CD4-positive, alpha-beta T cell (primary cell): Measurements from ENCODE around the gene IGDCC3. TPM values are rescaled to one million over a fixed set of nuclear protein-coding genes. Genes with fewer than 3 reads are reported as not detected.

Experiments used
- ATAC-seq: fragments of 200-7000 bp; cut with Tn5 transposase; one replicate; pipeline ENCODE4 v1.10.0; 2022; ENCODE audit warnings: mild to moderate bottlenecking; ENCODE audit not compliant: poor library complexity
- CTCF ChIA-PET: fragments of 350-600 bp; sonication (Branson Sonifier 250); formaldehyde crosslinking; loops from one replicate; lab custom pipeline; 2021; ENCODE audit warnings: antibody characterized with exemption, inconsistent platforms; lab: Charles Lee
- POLR2A ChIA-PET: fragments of 350-600 bp; sonication (Branson Sonifier 250); formaldehyde crosslinking; loops from one replicate; lab custom pipeline; 2021; ENCODE audit warnings: antibody characterized with exemption, inconsistent platforms; lab: Charles Lee
- DNase-seq, 14 experiments: peaks; one replicate each; pipeline ENCODE4 v3.0.0-alpha.2; 2013 to 2020; ENCODE audit warnings: mixed read lengths in 2 of 14
- H3K27ac ChIP-seq, 2 donors: one replicate each; pipeline versions ENCODE4 v1.5.1 to v1.7.0; 2013; ENCODE audit warnings: low read length in 2 of 2, low read depth in 1 of 2, mild to moderate bottlenecking in 1 of 2
- H3K27me3 ChIP-seq, 2 experiments: 1 replicate in 1 of 2; 2 replicates in 1 of 2; pipeline versions ENCODE4 v1.6.1 to v1.7.0; 2013; ENCODE audit warnings: low read length in 2 of 2, control low read depth in 1 of 2, mild to moderate bottlenecking in 1 of 2, moderate library complexity in 1 of 2; ENCODE audit not compliant: insufficient read depth in 2 of 2, control insufficient read depth in 1 of 2
- H3K36me3 ChIP-seq: one replicate; pipeline ENCODE4 v1.6.1; 2013; ENCODE audit warnings: low read length, control low read depth; ENCODE audit not compliant: insufficient read depth
- H3K4me1 ChIP-seq: one replicate; pipeline ENCODE4 v1.6.1; 2013; ENCODE audit warnings: low read length, control low read depth; ENCODE audit not compliant: insufficient read depth
- H3K4me3 ChIP-seq: one replicate; pipeline ENCODE4 v1.5.1; 2013; ENCODE audit warnings: mild to moderate bottlenecking, low read length, moderate library complexity
- H3K9me3 ChIP-seq, 2 experiments: 1 replicate in 1 of 2; 2 replicates in 1 of 2; pipeline versions ENCODE4 v1.6.1 to v1.7.0; 2013; ENCODE audit warnings: low read length in 2 of 2, mild to moderate bottlenecking in 2 of 2, control low read depth in 1 of 2, moderate library complexity in 1 of 2; ENCODE audit not compliant: control insufficient read depth in 1 of 2, insufficient read depth in 1 of 2
- H3K27ac Mint-ChIP-seq: one replicate; pipeline ENCODE4 v1.8.0; 2020; ENCODE audit warnings: mixed read lengths
- H3K27me3 Mint-ChIP-seq: one replicate; pipeline ENCODE4 v1.8.0; 2021; ENCODE audit warnings: mixed read lengths
- H3K36me3 Mint-ChIP-seq: one replicate; pipeline ENCODE4 v1.8.0; 2021; ENCODE audit warnings: low read depth, mixed read lengths
- H3K4me1 Mint-ChIP-seq: one replicate; pipeline ENCODE4 v1.8.0; 2021; ENCODE audit warnings: low read depth, mixed read lengths
- H3K4me3 Mint-ChIP-seq: one replicate; pipeline ENCODE4 v1.8.0; 2020; ENCODE audit warnings: mild to moderate bottlenecking, mixed read lengths
- H3K9me3 Mint-ChIP-seq: one replicate; pipeline ENCODE4 v1.8.0; 2020; ENCODE audit warnings: mixed read lengths
- intact Hi-C, 2 experiments: fragments of 100-400 bp; cut with DNase I in 1 of 2; cut with micrococcal nuclease in 1 of 2; formaldehyde crosslinking; loops; one replicate each; pipeline versions ENCODE4 v1.15.1 to v1.9.0; 2023 to 2025; cut with DNase I, micrococcal nuclease
- total RNA-seq, 174 experiments: library from RNA in 2 of 174; stranded (reverse) in 2 of 174; gene quantifications; one replicate each; pipeline ENCODE4 v1.2.3 and lab custom pipeline; 2021 to 2026
- TF ChIP-seq, protein P1 (sequence below): fragments of 200-600 bp; IDR thresholded peaks from one replicate; pipeline ENCODE4 v1.8.0; 2022; ENCODE audit warnings: antibody characterized with exemption, mild to moderate bottlenecking

Gene IGDCC3
- total RNA-seq, 2 experiments from 2014 or later: not detected

DNA sequence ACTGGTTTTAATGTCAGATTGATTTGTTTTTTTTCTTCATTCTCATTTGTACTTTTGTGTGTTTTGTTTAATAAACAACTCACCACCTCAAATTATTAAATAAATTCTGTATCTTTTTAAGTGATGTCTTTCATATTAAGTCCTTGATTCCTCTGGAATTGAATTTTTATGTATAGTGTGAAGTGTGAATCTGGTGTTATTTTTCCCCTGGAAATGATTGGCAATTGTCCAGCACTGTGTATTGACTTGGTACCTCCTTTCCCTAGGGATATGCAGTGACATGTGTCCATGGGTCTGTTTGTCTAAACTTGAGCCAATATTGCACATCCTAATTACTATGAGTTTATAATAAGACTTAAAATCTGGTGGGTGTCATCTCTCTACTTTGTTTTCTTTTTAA is 71.3 kb downstream of the IGDCC3 start:
- no peak for ATAC-seq
- Histone ChIP-seq H3K4me1 (peaks cover 20% of the 10 kb centered on the region), H3K27me3 (no peaks in the 10 kb centered on the region), H3K27ac (no peak overlapping the region), H3K36me3 (no peaks in the 10 kb centered on the region), H3K4me3 (no peak overlapping the region), H3K9me3 (peaks cover 0 to 5% of the 10 kb centered on the region in 2 experiments)
- DNase-seq: no peak
- ChIA-PET CTCF (interaction anchor here (0.7 kb wide), 1 partner anchor 267 kb away, joined by 3 read pairs; no protein-coding TSS in a partner anchor), POLR2A (interaction anchor here (0.7 to 4.7 kb wide), 3 partner anchors 20 to 1766 kb away, joined by 3 to 106 read pairs (median 60); partner anchors contain the start of genes CLPX and PARP16)
- Mint-ChIP-seq H3K4me3 (peak overlapping the region; percentile 55), H3K4me1 (peaks cover 17% of the 10 kb centered on the region), H3K27me3 (peaks cover 6% of the 10 kb centered on the region), H3K9me3 (no peaks in the 10 kb centered on the region), H3K36me3 (peaks cover 14% of the 10 kb centered on the region), H3K27ac (peak overlapping the region; percentile 100)
- intact Hi-C loops: loop anchor here in 1 of 2 experiments (10.0 kb wide), 2 partner anchors 308 to 472 kb away; partner anchors contain the start of gene INTS14
- TF ChIP-seq, protein P1, sequence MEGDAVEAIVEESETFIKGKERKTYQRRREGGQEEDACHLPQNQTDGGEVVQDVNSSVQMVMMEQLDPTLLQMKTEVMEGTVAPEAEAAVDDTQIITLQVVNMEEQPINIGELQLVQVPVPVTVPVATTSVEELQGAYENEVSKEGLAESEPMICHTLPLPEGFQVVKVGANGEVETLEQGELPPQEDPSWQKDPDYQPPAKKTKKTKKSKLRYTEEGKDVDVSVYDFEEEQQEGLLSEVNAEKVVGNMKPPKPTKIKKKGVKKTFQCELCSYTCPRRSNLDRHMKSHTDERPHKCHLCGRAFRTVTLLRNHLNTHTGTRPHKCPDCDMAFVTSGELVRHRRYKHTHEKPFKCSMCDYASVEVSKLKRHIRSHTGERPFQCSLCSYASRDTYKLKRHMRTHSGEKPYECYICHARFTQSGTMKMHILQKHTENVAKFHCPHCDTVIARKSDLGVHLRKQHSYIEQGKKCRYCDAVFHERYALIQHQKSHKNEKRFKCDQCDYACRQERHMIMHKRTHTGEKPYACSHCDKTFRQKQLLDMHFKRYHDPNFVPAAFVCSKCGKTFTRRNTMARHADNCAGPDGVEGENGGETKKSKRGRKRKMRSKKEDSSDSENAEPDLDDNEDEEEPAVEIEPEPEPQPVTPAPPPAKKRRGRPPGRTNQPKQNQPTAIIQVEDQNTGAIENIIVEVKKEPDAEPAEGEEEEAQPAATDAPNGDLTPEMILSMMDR: no peak

DNA sequence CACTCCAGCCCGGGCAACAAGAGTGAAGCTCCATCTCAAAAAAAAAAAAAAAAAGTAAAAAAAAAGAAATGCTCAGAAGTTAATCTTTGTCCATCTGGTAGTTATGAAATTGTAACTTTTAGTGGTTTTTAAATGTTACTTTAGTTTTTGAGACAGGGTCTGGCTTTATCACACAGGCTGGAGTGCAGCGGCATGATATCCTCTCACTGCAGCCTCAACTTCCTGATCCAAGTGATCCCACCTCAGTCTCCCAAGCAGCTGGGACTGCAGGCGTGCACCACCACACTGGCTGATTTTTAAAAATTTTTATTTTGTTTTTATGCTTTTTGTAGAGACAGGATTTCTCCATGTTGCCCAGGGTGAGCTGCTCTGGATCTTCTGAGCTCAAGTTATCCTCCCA is 72.0 kb downstream of the IGDCC3 start:
- peak overlapping the region; percentile 100 for H3K27ac Mint-ChIP-seq
- peaks cover 14% of the 10 kb centered on the region for H3K36me3 Mint-ChIP-seq
- H3K27me3 Mint-ChIP-seq: peaks cover 6% of the 10 kb centered on the region
- peaks cover 20% of the 10 kb centered on the region for H3K4me1 ChIP-seq
- H3K9me3 ChIP-seq: peaks cover 0 to 11% of the 10 kb centered on the region in 2 experiments
- H3K4me3 ChIP-seq: no peak overlapping the region
- no peak for ATAC-seq
- H3K27me3 ChIP-seq: no peaks in the 10 kb centered on the region
- no peaks in the 10 kb centered on the region for H3K9me3 Mint-ChIP-seq
- no peak overlapping the region for H3K27ac ChIP-seq
- DNase-seq: no peak
- TF ChIP-seq, protein P1: no peak
- ChIA-PET CTCF (interaction anchor here (0.6 to 1.2 kb wide), 3 partner anchors 8 to 80 kb away, joined by 3 to 4 read pairs (median 3); partner anchors contain the start of gene PARP16), POLR2A (interaction anchor here (0.7 to 4.7 kb wide), 5 partner anchors 19 to 1767 kb away, joined by 3 to 106 read pairs (median 3); partner anchors contain the start of genes CLPX and PARP16)
- peaks cover 17% of the 10 kb centered on the region for H3K4me1 Mint-ChIP-seq
- no peaks in the 10 kb centered on the region for H3K36me3 ChIP-seq
- intact Hi-C loops: loop anchor here (2.0 to 10.0 kb wide), 3 partner anchors 121 to 471 kb away; partner anchors contain the start of genes CLPX (in 1 of the 2) and INTS14 (in 1 of the 2)
- H3K4me3 Mint-ChIP-seq: peak overlapping the region; percentile 55

DNA sequence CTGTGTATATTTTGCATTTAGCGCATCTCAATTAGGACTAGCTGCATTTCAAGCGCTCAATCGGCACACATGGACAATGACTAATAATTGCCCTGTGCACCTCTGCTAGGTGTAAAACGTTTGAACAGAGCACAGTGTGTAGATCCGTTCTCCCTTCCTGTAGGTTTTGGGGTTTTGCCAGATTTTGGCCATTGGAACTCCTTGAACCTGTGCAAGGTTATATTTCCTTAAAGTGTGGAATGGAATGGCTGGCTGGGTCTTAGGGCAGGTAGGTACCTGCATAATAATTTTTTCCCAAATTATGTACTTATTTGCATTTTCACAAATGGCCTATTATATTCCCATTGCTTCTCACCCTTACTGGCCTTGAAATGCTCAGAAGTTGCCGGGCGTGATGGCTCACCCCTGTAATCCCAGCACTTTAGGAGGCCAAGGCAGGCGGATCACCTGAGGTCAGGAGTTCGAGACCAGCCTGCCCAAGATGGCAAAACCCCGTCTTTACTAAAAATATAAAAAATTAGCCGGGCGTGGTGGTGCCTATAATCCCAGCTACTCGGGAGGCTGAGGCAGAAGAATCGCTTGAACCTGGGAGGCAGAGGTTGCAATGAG is 72.5 kb downstream of the IGDCC3 start:
- no peaks in the 10 kb centered on the region for H3K27me3 ChIP-seq
- H3K4me1 Mint-ChIP-seq: peaks cover 22% of the 10 kb centered on the region
- peaks cover 22% of the 10 kb centered on the region for H3K4me1 ChIP-seq
- TF ChIP-seq, protein P1: no peak
- peak overlapping the region; percentile 72 to 93 for H3K27ac ChIP-seq
- peaks cover 6% of the 10 kb centered on the region for H3K27me3 Mint-ChIP-seq
- H3K36me3 ChIP-seq: no peaks in the 10 kb centered on the region
- H3K27ac Mint-ChIP-seq: peak overlapping the region; percentile 100
- peaks cover 0 to 11% of the 10 kb centered on the region in 2 experiments for H3K9me3 ChIP-seq
- H3K36me3 Mint-ChIP-seq: peaks cover 18% of the 10 kb centered on the region
- ChIA-PET POLR2A (interaction anchor here (0.6 to 4.7 kb wide), 35 partner anchors 10 to 1705 kb away, joined by 3 to 106 read pairs (median 4); partner anchors contain the start of genes CIAO2A, CLPX, HACD3 and INTS14), CTCF (interaction anchor here (0.6 to 1.2 kb wide), 7 partner anchors 7 to 80 kb away, joined by 3 to 6 read pairs (median 4); partner anchors contain the start of genes PARP16 and RNU5A-1)
- peak overlapping the region; percentile 61 for H3K4me3 ChIP-seq
- no peaks in the 10 kb centered on the region for H3K9me3 Mint-ChIP-seq
- H3K4me3 Mint-ChIP-seq: peak overlapping the region; percentile 93
- no peak for DNase-seq
- ATAC-seq: peak; percentile 1
- intact Hi-C loops: loop anchor here (2.0 to 10.0 kb wide), 3 partner anchors 120 to 470 kb away; partner anchors contain the start of genes CLPX (in 1 of the 2) and INTS14 (in 1 of the 2)
